GM12865 (cell line): Measurements from ENCODE around the gene LPAR1.

ENCODE experiments used
- DNase-seq: peaks from one replicate; pipeline ENCODE4 v3.0.0; 2010; ENCODE audit warnings: low read depth
- H3K4me3 ChIP-seq: 2 replicates; pipeline ENCODE4 v1.5.1; 2011; ENCODE audit warnings: mild to moderate bottlenecking, low read depth, low read length, control low read depth
- TF ChIP-seq, protein P1 (sequence below): IDR thresholded peaks from 2 replicates; pipeline ENCODE4 v1.5.1; 2011; ENCODE audit warnings: low read length, control low read depth, low read depth, inconsistent platforms; ENCODE audit not compliant: insufficient read depth; ENCODE audit errors: missing control alignments

LPAR1 gene

DNA sequence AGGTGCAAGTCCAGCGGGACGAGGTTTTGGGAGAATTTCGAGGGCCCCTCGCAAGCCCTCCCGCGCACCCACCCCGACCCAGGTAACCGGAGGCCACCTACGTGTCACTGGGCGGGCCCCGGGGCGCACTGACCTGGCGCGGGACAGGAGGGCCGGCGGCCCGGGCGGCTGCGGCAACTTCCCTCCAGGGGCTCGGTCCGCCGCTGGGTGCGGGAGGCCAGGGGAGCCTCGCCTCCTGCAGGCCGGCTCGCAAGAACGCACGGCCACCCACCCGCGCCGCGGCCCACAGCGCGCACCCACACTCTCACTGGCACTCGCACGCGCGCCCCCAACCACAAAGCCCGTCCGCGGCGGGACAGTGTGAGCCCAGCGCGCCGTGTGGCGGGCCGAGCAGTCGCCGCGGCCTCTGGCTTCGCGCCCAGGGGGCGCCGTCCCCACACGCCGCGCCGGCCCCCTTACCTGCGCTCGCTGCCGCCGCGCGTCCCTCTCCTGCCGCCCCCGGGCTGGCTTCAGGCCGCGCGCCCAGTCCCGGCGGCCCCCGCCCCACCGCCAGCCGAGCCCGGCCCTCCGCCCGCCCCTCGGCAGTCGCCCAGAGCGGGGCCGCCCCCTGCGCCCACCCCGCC, 451 bp downstream of the LPAR1 start:
- TF ChIP-seq, protein P1, sequence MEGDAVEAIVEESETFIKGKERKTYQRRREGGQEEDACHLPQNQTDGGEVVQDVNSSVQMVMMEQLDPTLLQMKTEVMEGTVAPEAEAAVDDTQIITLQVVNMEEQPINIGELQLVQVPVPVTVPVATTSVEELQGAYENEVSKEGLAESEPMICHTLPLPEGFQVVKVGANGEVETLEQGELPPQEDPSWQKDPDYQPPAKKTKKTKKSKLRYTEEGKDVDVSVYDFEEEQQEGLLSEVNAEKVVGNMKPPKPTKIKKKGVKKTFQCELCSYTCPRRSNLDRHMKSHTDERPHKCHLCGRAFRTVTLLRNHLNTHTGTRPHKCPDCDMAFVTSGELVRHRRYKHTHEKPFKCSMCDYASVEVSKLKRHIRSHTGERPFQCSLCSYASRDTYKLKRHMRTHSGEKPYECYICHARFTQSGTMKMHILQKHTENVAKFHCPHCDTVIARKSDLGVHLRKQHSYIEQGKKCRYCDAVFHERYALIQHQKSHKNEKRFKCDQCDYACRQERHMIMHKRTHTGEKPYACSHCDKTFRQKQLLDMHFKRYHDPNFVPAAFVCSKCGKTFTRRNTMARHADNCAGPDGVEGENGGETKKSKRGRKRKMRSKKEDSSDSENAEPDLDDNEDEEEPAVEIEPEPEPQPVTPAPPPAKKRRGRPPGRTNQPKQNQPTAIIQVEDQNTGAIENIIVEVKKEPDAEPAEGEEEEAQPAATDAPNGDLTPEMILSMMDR = peak; percentile 48
- H3K4me3 ChIP-seq = peak overlapping the region; percentile 83
- DNase-seq = peak; percentile 75

DNA sequence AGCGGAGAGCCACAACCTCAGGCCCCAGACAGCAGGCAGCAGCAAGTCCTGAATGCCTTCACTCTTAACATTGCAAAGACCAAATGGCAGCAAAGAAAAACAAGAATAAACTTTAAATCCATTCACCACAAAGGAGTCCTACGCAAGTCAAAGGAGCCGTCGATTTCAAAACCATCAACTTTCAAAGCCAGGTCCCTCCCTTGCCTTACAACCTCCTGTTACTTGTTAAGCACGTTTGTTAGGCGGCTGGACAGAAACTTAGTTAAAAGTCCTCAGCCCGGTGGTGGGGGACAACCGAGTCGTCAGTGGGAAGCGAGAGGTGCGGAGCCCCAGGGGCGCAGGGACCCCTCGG, 938 bp downstream of the LPAR1 start:
- TF ChIP-seq, protein P1 = no peak
- peak overlapping the region; percentile 83 for H3K4me3 ChIP-seq
- peak; percentile 45 for DNase-seq

DNA sequence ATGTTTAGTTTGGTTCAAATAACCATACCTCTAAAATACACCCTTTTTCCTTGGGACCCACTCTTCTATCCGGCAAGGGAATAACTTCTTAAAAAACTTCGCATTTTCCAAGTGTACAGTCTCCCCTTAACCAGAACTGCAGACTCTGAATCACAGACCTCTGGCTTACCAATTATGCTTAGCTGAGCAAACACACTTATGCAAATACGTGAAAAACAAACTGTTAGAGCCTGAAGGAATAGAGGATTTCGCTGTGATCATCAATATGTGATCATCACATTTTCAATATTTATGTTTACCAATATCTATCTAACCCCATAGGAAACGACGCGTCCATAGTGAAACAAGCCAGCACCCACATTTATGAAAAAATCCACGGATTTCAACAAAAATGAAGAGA, 1.3 kb downstream of the LPAR1 start:
- H3K4me3 ChIP-seq = peak overlapping the region; percentile 83
- no peak for DNase-seq
- TF ChIP-seq, protein P1 = no peak

DNA sequence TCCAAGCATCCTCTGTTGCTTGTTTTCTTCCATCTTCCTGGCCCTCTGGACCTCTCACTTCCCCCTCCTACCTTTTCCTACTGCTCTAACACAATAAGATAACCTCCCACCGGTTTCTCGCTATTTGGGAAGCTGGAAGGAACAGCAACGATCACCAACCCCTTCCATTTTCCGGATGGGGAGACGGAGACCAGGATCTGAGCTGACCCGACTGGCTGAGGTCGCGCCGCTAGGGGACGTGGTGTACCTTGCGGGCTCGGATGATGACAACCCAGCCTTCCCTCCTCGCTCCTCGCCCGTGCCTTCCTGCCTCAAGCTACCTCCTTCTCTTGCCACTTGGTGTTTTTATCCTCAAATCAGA, 1.9 kb downstream of the LPAR1 start:
- TF ChIP-seq, protein P1 = peak; percentile 58
- DNase-seq = peak; percentile 52
- peak overlapping the region; percentile 1; the same call in 1 of the 2 replicates for H3K4me3 ChIP-seq

DNA sequence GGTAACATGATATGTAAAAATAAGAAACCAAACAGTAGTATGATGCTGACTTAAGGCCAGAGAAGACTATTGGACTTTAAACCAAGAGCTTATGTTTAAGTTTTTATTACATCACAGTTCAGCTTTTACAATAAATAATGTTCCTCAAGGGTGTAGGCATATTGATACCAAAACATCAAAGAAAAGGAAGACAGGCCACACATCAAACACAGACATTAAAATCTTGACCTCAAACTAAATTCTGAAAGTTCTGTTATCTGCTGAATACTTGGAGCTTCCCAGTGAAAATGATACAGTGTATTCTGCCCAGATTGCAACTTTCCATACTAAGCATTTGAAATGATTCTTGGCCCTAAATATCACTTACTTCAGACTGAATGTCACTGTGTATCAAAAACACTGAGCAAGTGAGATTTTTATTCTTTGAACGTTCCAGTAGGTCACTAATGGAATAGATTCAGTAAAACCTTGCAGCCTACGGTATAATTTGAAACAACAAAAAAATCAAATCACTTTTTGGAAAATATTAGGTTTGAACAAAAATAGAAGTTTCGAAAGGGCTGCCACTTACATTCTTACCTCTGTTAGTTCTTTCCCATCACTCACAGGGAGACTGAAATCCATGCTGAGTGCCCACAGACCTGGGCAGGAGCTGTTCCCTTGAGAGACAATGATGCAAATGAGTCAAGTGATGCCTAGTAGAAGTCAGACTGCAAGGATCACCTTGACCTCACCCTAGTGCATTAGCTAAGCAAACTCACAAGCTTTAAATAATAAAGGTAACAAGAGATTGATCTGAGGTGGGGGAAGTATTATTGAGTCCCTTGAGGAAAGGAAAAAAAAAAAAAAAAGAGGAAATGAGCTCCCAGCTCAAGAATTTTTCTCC, 2.5 kb downstream of the LPAR1 start:
- no peak overlapping the region for H3K4me3 ChIP-seq
- TF ChIP-seq, protein P1 = no peak
- DNase-seq = no peak

DNA sequence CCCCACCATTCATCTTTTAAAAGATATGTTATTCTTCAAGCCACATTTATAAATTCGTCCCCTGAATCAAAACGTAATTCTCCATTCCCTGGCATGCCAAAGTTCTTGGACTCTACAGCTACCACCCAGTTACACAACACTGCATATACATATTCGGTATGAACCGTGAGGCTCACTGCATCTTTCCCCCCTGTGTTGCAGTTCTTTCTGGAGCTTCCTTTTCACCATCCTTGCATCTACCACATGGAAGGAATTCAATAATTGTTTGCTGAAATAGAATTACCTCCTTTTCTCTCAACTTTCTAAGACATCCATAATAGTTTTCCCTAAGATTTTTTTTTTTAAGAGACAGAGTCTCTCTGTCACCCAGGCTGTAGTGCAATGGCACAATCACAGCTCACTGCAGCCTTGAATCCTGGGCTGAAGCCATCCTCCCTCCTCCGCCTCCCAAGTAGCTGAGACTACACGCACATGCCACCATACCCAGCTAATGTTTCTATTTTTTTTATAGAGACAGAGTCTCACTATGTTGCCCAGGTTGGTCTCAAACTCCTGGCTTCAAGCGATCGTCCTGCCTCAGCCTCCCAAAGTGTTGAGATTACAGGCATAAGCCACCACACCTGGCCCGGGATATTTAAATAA, 3.3 kb downstream of the LPAR1 start:
- TF ChIP-seq, protein P1 = no peak
- no peak for DNase-seq
- no peak overlapping the region for H3K4me3 ChIP-seq
